HCT116 (cell line): ENCODE measurements around the gene RPS27L. TPM values are rescaled to one million over a fixed set of nuclear protein-coding genes. Genes with fewer than 3 reads are reported as not detected.

Source experiments
- ATAC-seq: fragments of 200-7000 bp; cut with Tn5 transposase; 2 replicates; pipeline ENCODE4 v1.9.1; 2020; ENCODE audit warnings: mild to moderate bottlenecking, moderate library complexity
- BruUV-seq: library from RNA; stranded (reverse); fragments of 400-500 nt; replicated peaks from 2 replicates; lab custom pipeline; 2021; lab: Mats Ljungman, UMichigan
- CTCF ChIA-PET: fragments of 300-600 bp; sonication (Branson Sonifier 250); formaldehyde crosslinking; loops from one replicate; lab custom pipeline; 2021; ENCODE audit warnings: antibody characterized with exemption; lab: Charles Lee
- POLR2A ChIA-PET: fragments of 300-600, 350-600 bp; sonication (Branson Sonifier 250); formaldehyde crosslinking; loops from one replicate; lab custom pipeline; 2021; ENCODE audit warnings: antibody characterized with exemption; lab: Charles Lee
- RAD21 ChIA-PET, 2 experiments: fragments of 300-600 bp; sonication (Branson Sonifier 250); formaldehyde crosslinking; loops; one replicate each; lab custom pipeline; 2023; ENCODE audit warnings: low total read pairs in 2 of 2; ENCODE audit not compliant: uncharacterized antibody in 2 of 2, unreplicated experiment in 2 of 2, low non-redundant PET in 1 of 2; lab: Charles Lee
- DNase-seq: peaks from one replicate; pipeline ENCODE4 v3.0.0-alpha.2; 2010; ENCODE audit warnings: low read depth, low spot score
- H2AFZ ChIP-seq: fragments of 200-600 bp; shearing (Covaris generic), sonication (generic); 2 replicates; pipeline ENCODE4 v1.6.1; 2017; ENCODE audit warnings: low read depth, mixed run types, mixed read lengths, antibody characterized with exemption, low read length; ENCODE audit not compliant: poor library complexity, severe bottlenecking
- H3K27ac ChIP-seq: 2 replicates; pipeline ENCODE4 v1.5.1; 2012; ENCODE audit warnings: low read depth, low read length
- H3K27me3 ChIP-seq: fragments of 200-600 bp; sonication (generic); 2 replicates; pipeline ENCODE4 v1.6.1; 2016; ENCODE audit warnings: mixed run types, low read length, mixed read lengths; ENCODE audit not compliant: insufficient read depth
- H3K36me3 ChIP-seq, 2 experiments: fragments of 200-500 bp in 1 of 2; fragments of 200-600 bp in 1 of 2; sonication (Bioruptor generic) in 1 of 2; sonication (generic) in 1 of 2; 2 replicates each; pipeline versions ENCODE4 v1.5.1 to v1.6.1; 2014 to 2016; ENCODE audit warnings: low read length in 2 of 2, inconsistent platforms in 1 of 2, mixed read lengths in 1 of 2, mixed run types in 1 of 2; ENCODE audit not compliant: insufficient read depth in 2 of 2, control insufficient read depth in 1 of 2
- H3K4me1 ChIP-seq, 2 experiments: fragments of 200-600 bp in 1 of 2; sonication (generic) in 1 of 2; 2 replicates each; pipeline versions ENCODE4 v1.5.1 to v1.6.1; 2012 to 2017; ENCODE audit warnings: low read length in 2 of 2, inconsistent platforms in 1 of 2, mild to moderate bottlenecking in 1 of 2, mixed read lengths in 1 of 2, mixed run types in 1 of 2, moderate library complexity in 1 of 2; ENCODE audit not compliant: insufficient read depth in 2 of 2, control insufficient read depth in 1 of 2
- H3K4me2 ChIP-seq: fragments of 200-600 bp; sonication (generic); 2 replicates; pipeline ENCODE4 v1.6.1; 2017; ENCODE audit warnings: mixed run types, low read length, mixed read lengths
- H3K4me3 ChIP-seq, 2 experiments: fragments of 200-600 bp in 1 of 2; sonication (generic) in 1 of 2; replicated peaks in 1 of 2; 2 replicates each; pipeline ENCODE4 v1.5.1; 2011 to 2016; ENCODE audit warnings: low read length in 2 of 2, control low read depth in 1 of 2, low read depth in 1 of 2, mild to moderate bottlenecking in 1 of 2, mixed read lengths in 1 of 2, mixed run types in 1 of 2
- H3K79me2 ChIP-seq: fragments of 200-600 bp; sonication (generic); 2 replicates; pipeline ENCODE4 v1.6.1; 2017; ENCODE audit warnings: mild to moderate bottlenecking, mixed run types, low read length, moderate library complexity, mixed read lengths; ENCODE audit not compliant: insufficient read depth
- H3K9ac ChIP-seq: fragments of 200-600 bp; sonication (generic); 2 replicates; pipeline ENCODE4 v1.6.1; 2016; ENCODE audit warnings: low read length, mixed read lengths
- H3K9me2 ChIP-seq: fragments of 200-600 bp; sonication (generic), shearing (Covaris generic); 2 replicates; pipeline ENCODE4 v1.6.1; 2017; ENCODE audit warnings: mixed run types, mild to moderate bottlenecking, moderate library complexity; ENCODE audit not compliant: insufficient read depth
- H3K9me3 ChIP-seq, 2 experiments: fragments of 200-500 bp in 1 of 2; fragments of 200-600 bp in 1 of 2; sonication (Bioruptor generic) in 1 of 2; sonication (generic) in 1 of 2; 2 replicates each; pipeline ENCODE4 v1.6.1; 2014 to 2017; ENCODE audit warnings: low read length in 2 of 2, mixed read lengths in 2 of 2, inconsistent platforms in 1 of 2, low read depth in 1 of 2, mild to moderate bottlenecking in 1 of 2, mixed run types in 1 of 2, moderate library complexity in 1 of 2; ENCODE audit not compliant: control insufficient read depth in 1 of 2, insufficient read depth in 1 of 2
- H4K20me1 ChIP-seq: fragments of 200-600 bp; sonication (generic), shearing (Covaris generic); 2 replicates; pipeline ENCODE4 v1.6.1; 2017; ENCODE audit warnings: mixed run types, mild to moderate bottlenecking, moderate library complexity; ENCODE audit not compliant: insufficient read depth
- EGR1 ChIP-seq: IDR thresholded peaks from 2 replicates; pipeline ENCODE4 v1.6.1; 2012; ENCODE audit warnings: low read depth
- ELF1 ChIP-seq: IDR thresholded peaks from 2 replicates; pipeline ENCODE4 v1.6.1; 2012; ENCODE audit warnings: low read depth, borderline replicate concordance
- FOSL1 ChIP-seq: IDR thresholded peaks from 2 replicates; pipeline ENCODE4 v1.6.1; 2012; ENCODE audit warnings: low read depth
- SRF ChIP-seq: IDR thresholded peaks from 2 replicates; pipeline ENCODE4 v1.6.1; 2012; ENCODE audit warnings: low read depth
- TCF7L2 ChIP-seq: IDR thresholded peaks from 2 replicates; pipeline ENCODE4 v1.7.0; 2011; ENCODE audit warnings: borderline replicate concordance, inconsistent platforms; ENCODE audit not compliant: insufficient read depth, insufficient read length; ENCODE audit errors: extremely low read depth
- ZBTB33 ChIP-seq: IDR thresholded peaks from 2 replicates; pipeline ENCODE4 v1.6.1; 2011; ENCODE audit warnings: mild to moderate bottlenecking, low read length, moderate library complexity; ENCODE audit not compliant: insufficient replicate concordance; ENCODE audit errors: extremely low read depth
- intact Hi-C: fragments of 100-400 bp; cut with micrococcal nuclease; formaldehyde crosslinking; loops from 2 replicates; pipeline ENCODE4 v1.10.0; 2022
- total RNA-seq: library from RNA; stranded (reverse); gene quantifications from one replicate; pipeline ENCODE4 v1.2.1, GENCODE V29; 2021; ENCODE audit not compliant: unreplicated experiment

RPS27L gene
- total RNA-seq, 1 experiment from 2014 or later, result 139 TPM

- Histone ChIP-seq H3K9me2 (no peaks in the 10 kb centered on the region), H3K4me1 (no peaks in the 10 kb centered on the region), H3K4me3 (no peak overlapping the region), H2AFZ (no peak overlapping the region), H3K9ac (no peak overlapping the region), H3K27ac (no peak overlapping the region), H3K27me3 (no peaks in the 10 kb centered on the region), H3K4me2 (no peak overlapping the region), H4K20me1 (no peaks in the 10 kb centered on the region), H3K36me3 (no peaks in the 10 kb centered on the region), H3K79me2 (no peaks in the 10 kb centered on the region), H3K9me3 (no peaks in the 10 kb centered on the region)
- RAD21 ChIA-PET, result no interaction called here
- ATAC-seq, result no peak
- no TSS peak for BruUV-seq
- TF ChIP-seq EGR1 (no peak), TCF7L2 (no peak)
- intact Hi-C loops, result no loop called here
- DNase-seq, result no peak
- CTCF ChIA-PET, result no interaction called here
- POLR2A ChIA-PET, result no interaction called here
Observed at GRCh38 chr15:63136742-63137141, 20.5 kb downstream of the RPS27L start.

- ChIA-PET CTCF (no interaction called here), RAD21 (interaction anchor here in 1 of 2 experiments (0.7 kb wide), 1 partner anchor 1746 kb away, joined by 3 read pairs; no protein-coding TSS in a partner anchor), POLR2A (no interaction called here)
- ATAC-seq, result no peak
- Histone ChIP-seq H3K4me2 (no peak overlapping the region), H3K4me1 (no peaks in the 10 kb centered on the region), H3K9me3 (no peaks in the 10 kb centered on the region), H2AFZ (no peak overlapping the region), H3K27me3 (no peaks in the 10 kb centered on the region), H3K4me3 (no peak overlapping the region), H3K79me2 (no peaks in the 10 kb centered on the region), H3K27ac (no peak overlapping the region), H3K9ac (no peak overlapping the region), H3K36me3 (no peaks in the 10 kb centered on the region; a peak in 1 of 4 replicates), H3K9me2 (no peaks in the 10 kb centered on the region), H4K20me1 (no peaks in the 10 kb centered on the region)
- DNase-seq, result no peak
- no peak for TF ChIP-seq SRF
- no peak for TF ChIP-seq FOSL1
- TF ChIP-seq ELF1, result no peak
- no peak for TF ChIP-seq ZBTB33
- no TSS peak for BruUV-seq
- intact Hi-C loops, result no loop called here
Observed at GRCh38 chr15:63135804-63136203, 21.5 kb downstream of the RPS27L start.
